Right renal cortex interstitium (tissue), 3 donors: ENCODE results near the gene SLC24A2. TPM values are rescaled to one million over a fixed set of nuclear protein-coding genes. Genes with fewer than 3 reads are reported as not detected.

Experiments
- DNase-seq, 3 donors: peaks; one replicate each; pipeline ENCODE4 v3.0.0-alpha.2; 2013; ENCODE audit warnings: low read depth in 3 of 3, low spot score in 2 of 3
- polyA plus RNA-seq, 3 donors: library from polyadenylated mRNA; unstranded; fragments of 120-200 nt; gene quantifications; one replicate each; pipeline ENCODE4 v1.2.1, GENCODE V29; 2013; ENCODE audit not compliant: insufficient read length in 3 of 3

The SLC24A2 gene
- polyA plus RNA-seq, 3 donors: 0.08 to 0.11 (median 0.10) TPM

DNA sequence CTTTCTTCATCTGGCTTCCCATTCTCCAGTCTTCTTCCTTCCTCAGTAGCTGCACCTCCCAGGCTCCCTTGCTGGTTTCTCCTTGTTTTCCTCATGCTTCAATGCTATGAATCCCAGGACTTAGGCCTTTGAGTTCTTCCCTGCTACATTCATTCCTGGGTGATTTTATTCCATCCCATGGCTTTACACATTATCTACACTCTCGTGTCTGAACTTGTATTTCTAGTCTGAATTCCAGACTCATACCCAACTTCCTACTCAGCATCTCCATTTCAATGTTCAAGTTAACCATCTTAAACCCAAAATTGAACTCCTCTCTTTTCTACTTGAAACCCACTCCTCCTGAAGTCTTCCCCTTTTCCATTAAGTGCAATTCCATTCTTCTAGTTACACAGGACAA, 20.0 kb downstream of the SLC24A2 start:
- no peak for DNase-seq

DNA sequence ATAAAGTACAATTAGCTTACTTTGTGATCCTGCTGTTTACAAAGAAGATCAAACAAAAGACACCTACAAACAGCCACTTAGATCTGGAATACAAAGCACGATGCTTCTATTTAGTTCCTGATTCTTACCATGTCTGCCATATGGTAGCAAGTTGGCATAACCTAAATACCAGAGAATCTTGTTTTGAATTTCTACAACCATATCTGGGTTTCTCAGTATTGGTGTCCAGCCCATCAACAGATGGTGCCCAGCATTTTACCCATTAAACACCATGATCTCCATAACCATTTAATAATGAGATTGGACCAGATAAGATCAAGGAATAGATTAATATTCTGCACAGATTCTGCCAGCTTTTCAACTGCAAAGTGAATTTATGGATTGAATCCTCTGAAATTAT, 29.8 kb downstream of the SLC24A2 start:
- no peak for DNase-seq

DNA sequence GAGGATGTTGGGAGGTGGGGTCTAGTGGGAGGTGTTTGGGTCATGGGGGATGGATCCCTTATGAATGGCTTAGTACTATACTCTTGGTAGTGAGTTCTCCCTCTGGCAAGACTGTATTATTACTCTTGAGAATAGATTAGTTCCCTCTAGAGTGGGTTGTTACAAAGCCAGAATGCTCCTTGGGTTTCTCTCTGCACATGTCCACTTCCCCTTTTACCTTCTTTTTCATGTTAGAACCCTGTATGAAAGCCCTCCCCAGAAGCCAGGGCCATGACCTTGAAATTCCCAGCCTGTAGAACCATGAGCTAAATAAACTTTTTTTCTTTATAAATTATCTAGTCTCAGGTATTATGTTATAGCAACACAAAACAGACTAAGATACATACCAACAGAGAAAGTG, 31.1 kb downstream of the SLC24A2 start:
- DNase-seq: no peak

DNA sequence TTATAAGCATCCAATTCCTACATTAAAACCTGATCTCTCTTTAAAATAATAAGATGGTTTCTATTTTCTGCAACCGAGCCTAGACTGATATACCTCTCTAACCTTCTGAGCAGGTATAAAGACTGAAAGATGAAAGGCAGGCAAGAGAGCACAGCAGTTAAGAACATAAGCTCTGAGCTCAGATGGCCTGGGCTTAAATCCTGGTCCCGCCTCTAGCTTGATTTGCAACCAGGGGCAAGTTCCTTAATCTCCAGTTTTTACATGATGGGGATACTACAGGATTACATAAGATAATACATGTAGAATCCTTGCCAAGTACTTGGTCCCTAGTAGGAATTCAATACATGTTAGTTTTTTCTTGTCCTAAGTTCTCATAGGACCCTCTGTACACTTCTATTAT, 33.9 kb downstream of the SLC24A2 start:
- no peak for DNase-seq

DNA sequence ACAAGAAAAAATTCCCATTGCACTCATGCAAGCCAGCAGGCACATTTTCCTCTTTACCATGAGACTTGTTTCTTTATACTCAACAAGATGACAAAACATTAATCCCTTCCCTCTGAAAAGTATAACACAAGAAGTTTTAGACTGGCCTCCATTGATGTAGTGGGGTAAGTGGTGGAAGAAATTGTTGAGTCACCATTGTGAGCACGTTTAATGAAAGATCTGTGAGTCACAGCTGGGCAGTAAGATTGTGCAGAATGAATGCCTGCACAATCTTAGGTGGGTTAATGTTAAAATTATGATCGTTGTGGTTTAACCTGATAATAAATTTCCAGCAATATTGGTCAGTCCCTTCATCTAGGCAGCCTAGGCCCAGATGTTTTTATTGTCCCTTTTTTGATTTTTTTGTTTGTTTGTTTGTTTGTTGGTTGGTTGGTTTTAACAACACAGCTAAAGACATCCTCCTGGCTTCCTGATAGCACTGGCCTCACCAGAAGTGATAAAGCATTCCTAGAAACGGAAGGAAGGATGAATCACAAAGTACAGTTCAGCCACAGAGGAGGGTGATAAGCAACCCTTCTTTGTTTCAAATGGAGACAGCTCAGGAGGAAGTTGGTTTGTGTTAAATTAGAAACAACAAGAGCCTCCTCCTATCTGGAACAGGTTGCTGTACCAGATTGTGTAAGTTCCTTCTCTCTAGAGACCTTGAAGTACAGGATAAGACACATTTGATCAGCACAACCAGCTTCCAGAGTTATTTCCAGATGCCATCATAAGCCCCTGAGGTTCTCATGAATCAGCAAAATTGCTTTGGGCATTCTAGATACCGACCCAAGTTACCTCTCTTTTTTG, 40.3 kb downstream of the SLC24A2 start:
- no peak for DNase-seq

DNA sequence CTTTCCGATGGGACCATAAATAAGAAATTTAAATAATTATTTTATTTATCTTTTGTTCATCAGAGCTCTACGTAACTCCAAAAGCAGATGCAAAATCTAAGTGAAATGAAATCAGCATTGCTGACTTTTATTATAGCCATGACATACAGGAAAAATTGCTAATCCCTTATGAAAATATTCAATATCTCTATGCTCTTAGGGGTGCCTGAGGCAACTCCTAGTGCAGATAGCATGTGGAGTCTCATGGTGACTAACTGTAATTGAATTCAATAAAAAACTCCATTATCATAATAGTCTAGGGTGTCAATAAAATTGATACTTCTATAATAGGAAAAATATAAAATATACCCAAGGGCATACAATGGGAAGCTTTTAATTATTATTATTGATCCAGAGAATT, 42.6 kb downstream of the SLC24A2 start:
- DNase-seq: no peak

DNA sequence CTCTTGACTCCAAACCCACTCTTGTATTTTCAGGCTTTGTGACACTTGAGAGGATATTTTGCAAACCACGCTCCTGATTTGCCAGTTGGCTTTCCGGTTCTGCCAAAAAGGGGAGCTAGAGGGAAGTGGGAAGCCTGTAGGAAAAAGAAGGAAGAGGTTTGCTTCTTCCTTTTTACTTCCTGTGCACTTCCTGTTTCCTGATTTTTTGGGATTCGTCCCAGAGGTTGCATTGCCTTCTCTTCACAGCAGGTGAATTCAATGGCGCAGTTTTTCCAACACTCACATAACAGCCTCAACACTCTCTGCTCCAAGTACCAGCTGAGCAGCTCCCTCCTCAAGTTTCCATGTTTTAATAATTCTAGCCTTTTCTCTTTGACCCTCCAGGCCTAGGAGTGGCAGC, 47.7 kb downstream of the SLC24A2 start:
- DNase-seq: no peak
